Keratinocyte (primary cell): ENCODE data around the gene PTP4A2.

Experiments
- EZH2 ChIP-seq: IDR thresholded peaks from one replicate; pipeline ENCODE4 v1.6.1; 2012; ENCODE audit warnings: inconsistent platforms, mild to moderate bottlenecking, low read length, moderate library complexity
- TF ChIP-seq, protein P1 (sequence below), 3 experiments: IDR thresholded peaks in 1 of 3; conservative IDR thresholded peaks in 1 of 3; optimal IDR thresholded peaks in 1 of 3; 2 replicates in 2 of 3; 3 replicates in 1 of 3; pipeline versions ENCODE3 to v1.5.1; 2011; ENCODE audit warnings: low read length in 3 of 3, mild to moderate bottlenecking in 3 of 3, moderate library complexity in 2 of 3, control low read depth in 1 of 3, inconsistent platforms in 1 of 3; ENCODE audit not compliant: insufficient read depth in 2 of 3; ENCODE audit errors: extremely low read depth in 1 of 3

DNA sequence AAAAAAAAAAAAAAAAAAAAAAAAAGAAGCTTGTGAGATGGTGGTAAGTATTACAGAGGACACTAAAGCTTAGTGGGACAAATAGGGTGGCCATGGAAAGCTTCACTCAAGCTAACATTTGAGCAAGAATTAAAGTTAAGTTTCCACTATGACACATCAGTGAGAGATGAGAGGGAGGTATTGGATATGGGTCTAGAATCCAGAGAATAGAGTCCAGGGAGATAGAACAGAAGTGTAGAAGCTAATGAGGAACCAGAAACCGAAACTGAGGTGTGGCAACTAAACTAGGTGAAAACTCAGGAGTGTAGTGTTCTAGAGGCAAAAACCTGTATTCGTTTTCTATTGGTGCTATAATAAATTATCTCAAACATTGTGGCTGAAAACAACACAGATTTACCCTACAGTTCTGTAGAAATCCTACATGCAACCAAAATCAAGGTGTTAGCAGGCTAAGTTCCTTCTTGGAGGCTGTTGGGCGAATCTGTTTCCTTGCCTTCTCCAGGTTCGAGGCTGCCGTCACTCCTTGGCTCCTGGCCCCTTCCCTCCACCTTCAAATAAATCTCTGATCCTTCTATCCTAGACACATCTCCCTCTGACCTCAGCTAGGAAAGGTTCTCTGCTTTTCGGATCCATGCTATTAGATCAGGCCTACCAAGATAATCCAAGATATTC, 36.2 kb downstream of the PTP4A2 start:
- no peak for TF ChIP-seq EZH2
- TF ChIP-seq, protein P1, sequence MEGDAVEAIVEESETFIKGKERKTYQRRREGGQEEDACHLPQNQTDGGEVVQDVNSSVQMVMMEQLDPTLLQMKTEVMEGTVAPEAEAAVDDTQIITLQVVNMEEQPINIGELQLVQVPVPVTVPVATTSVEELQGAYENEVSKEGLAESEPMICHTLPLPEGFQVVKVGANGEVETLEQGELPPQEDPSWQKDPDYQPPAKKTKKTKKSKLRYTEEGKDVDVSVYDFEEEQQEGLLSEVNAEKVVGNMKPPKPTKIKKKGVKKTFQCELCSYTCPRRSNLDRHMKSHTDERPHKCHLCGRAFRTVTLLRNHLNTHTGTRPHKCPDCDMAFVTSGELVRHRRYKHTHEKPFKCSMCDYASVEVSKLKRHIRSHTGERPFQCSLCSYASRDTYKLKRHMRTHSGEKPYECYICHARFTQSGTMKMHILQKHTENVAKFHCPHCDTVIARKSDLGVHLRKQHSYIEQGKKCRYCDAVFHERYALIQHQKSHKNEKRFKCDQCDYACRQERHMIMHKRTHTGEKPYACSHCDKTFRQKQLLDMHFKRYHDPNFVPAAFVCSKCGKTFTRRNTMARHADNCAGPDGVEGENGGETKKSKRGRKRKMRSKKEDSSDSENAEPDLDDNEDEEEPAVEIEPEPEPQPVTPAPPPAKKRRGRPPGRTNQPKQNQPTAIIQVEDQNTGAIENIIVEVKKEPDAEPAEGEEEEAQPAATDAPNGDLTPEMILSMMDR (optimal IDR thresholded peaks at IDR 0.05 in 1 of 3, IDR thresholded peaks at IDR 0.05 in 1 of 3, conservative IDR thresholded peaks at IDR 0.05 in 1 of 3; ENCODE audit: extremely low read depth in 1 of 3, insufficient read depth in 2 of 3, low read length in 3 of 3) = no peak
